Gastrocnemius medialis (tissue), 4 donors: ENCODE measurements around the gene SH3BP2.

Source experiments
- POLR2A ChIP-seq, 2 donors: fragments of 450-650 bp; IDR thresholded peaks; one replicate each; pipeline ENCODE4 v1.6.1; 2017; ENCODE audit warnings: antibody characterized with exemption in 2 of 2, mild to moderate bottlenecking in 2 of 2, moderate library complexity in 2 of 2
- TF ChIP-seq, protein P1 (sequence below), 5 experiments: fragments of 450-650 bp in 3 of 5; fragments of 200-600 bp in 2 of 5; sonication (generic) in 2 of 5; IDR thresholded peaks in 4 of 5; conservative IDR thresholded peaks in 1 of 5; 1 replicate in 4 of 5; 2 replicates in 1 of 5; pipeline ENCODE4 v1.5.1; 2016 to 2019; ENCODE audit warnings: antibody characterized with exemption in 5 of 5, mild to moderate bottlenecking in 3 of 5, moderate library complexity in 3 of 5

DNA sequence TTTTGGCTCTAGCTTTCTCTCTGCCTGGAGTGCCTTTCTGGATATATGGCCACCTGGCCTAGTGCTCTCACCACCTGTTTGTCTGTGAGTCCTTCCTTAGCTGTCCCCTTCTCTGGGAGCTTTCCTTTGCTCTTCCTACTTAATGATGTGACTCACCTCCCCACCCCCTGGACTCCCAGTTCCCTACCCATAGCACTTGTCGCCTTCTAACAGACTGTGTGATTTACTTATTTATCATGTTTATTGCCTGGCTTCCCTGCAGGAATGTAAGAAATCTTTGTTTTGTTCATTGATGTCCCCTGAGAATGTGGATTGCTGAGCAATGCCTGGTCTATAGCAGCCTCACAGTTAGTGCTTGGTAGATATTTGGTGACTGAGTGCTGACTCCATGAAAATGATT, 69.6 kb downstream of the SH3BP2 start:
- TF ChIP-seq, protein P1, sequence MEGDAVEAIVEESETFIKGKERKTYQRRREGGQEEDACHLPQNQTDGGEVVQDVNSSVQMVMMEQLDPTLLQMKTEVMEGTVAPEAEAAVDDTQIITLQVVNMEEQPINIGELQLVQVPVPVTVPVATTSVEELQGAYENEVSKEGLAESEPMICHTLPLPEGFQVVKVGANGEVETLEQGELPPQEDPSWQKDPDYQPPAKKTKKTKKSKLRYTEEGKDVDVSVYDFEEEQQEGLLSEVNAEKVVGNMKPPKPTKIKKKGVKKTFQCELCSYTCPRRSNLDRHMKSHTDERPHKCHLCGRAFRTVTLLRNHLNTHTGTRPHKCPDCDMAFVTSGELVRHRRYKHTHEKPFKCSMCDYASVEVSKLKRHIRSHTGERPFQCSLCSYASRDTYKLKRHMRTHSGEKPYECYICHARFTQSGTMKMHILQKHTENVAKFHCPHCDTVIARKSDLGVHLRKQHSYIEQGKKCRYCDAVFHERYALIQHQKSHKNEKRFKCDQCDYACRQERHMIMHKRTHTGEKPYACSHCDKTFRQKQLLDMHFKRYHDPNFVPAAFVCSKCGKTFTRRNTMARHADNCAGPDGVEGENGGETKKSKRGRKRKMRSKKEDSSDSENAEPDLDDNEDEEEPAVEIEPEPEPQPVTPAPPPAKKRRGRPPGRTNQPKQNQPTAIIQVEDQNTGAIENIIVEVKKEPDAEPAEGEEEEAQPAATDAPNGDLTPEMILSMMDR (IDR thresholded peaks at IDR 0.05 in 4 of 5, conservative IDR thresholded peaks at IDR 0.05 in 1 of 5), result no peak
- no peak for TF ChIP-seq POLR2A (IDR thresholded peaks at IDR 0.05)
